Measurements from ENCODE around the gene DNMT3B. TPM values are rescaled to one million over a fixed set of nuclear protein-coding genes. Genes with fewer than 3 reads are reported as not detected.

DNMT3B gene
- total RNA-seq, 4 donors from 2014 or later: 2.2 to 2.7 (median 2.3) TPM

GRCh38 chr20:32848846-32849245 is 86.7 kb downstream of the DNMT3B start:
- Histone ChIP-seq H3K27me3 (no peaks in the 10 kb centered on the region), H3K36me3 (peaks cover 25 to 33% of the 10 kb centered on the region in 2 donors), H3K4me1 (peaks cover 0 to 13% of the 10 kb centered on the region in 2 donors), H3K4me3 (replicated peaks in 1 of 3) (no peak overlapping the region), H3K9me3 (no peaks in the 10 kb centered on the region), H3K27ac (no peak overlapping the region)
- TF ChIP-seq CTCF (IDR thresholded peaks at IDR 0.05) (no peak), POLR2A (IDR thresholded peaks at IDR 0.05) (no peak)
- WGBS, 2 donors: 91 to 95% methylated on average over 6 of the region's 6 CpGs
- intact Hi-C loops (cut with DNase I): no loop called here
- DNase-seq: no peak

- H3K4me3 ChIP-seq (replicated peaks in 1 of 3): no peak overlapping the region
- no peak for TF ChIP-seq POLR2A (IDR thresholded peaks at IDR 0.05)
- no peak for TF ChIP-seq CTCF (IDR thresholded peaks at IDR 0.05)
- peaks cover 0 to 13% of the 10 kb centered on the region in 2 donors for H3K4me1 ChIP-seq
- H3K27me3 ChIP-seq: no peaks in the 10 kb centered on the region
- intact Hi-C loops (cut with DNase I): no loop called here
- no peaks in the 10 kb centered on the region for H3K9me3 ChIP-seq
- WGBS, 2 donors: 96% methylated on average over 6 of the region's 6 CpGs
- no peak overlapping the region for H3K27ac ChIP-seq
- H3K36me3 ChIP-seq: peaks cover 25 to 33% of the 10 kb centered on the region in 2 donors
- DNase-seq: no peak
Observed at GRCh38 chr20:32849577-32849976, 87.4 kb downstream of the DNMT3B start.

- H3K27ac ChIP-seq: peak overlapping the region in 2 of 3 donors; percentile 52 to 53
- 56 to 58% methylated on average over 7 of the region's 7 CpGs for WGBS, 2 donors
- no peak overlapping the region for H3K4me3 ChIP-seq (replicated peaks in 1 of 3)
- H3K36me3 ChIP-seq: peaks cover 0 to 4% of the 10 kb centered on the region in 2 donors
- peaks cover 22 to 30% of the 10 kb centered on the region in 2 donors for H3K4me1 ChIP-seq
- intact Hi-C loops (cut with DNase I): no loop called here
- peak; percentile 30 to 50 for DNase-seq
- H3K27me3 ChIP-seq: no peaks in the 10 kb centered on the region
- no peaks in the 10 kb centered on the region for H3K9me3 ChIP-seq
- TF ChIP-seq CTCF (IDR thresholded peaks at IDR 0.05) (no peak), POLR2A (IDR thresholded peaks at IDR 0.05) (no peak)
Observed at GRCh38 chr20:32855387-32855786, 93.2 kb downstream of the DNMT3B start.

- intact Hi-C loops (cut with DNase I): no loop called here
- TF ChIP-seq CTCF (IDR thresholded peaks at IDR 0.05) (no peak), POLR2A (IDR thresholded peaks at IDR 0.05) (no peak)
- peaks cover 9 to 30% of the 10 kb centered on the region in 2 donors for H3K4me1 ChIP-seq
- H3K27me3 ChIP-seq: no peaks in the 10 kb centered on the region
- no peak overlapping the region for H3K27ac ChIP-seq
- DNase-seq: no peak
- no peak overlapping the region for H3K4me3 ChIP-seq (replicated peaks in 1 of 3)
- 57 to 58% methylated on average over 2 of the region's 2 CpGs for WGBS, 2 donors
- no peaks in the 10 kb centered on the region for H3K9me3 ChIP-seq
- no peaks in the 10 kb centered on the region for H3K36me3 ChIP-seq
Observed at GRCh38 chr20:32858189-32858588, 96.0 kb downstream of the DNMT3B start.

Other genes starting within 250 kb of the DNMT3B start
- 10 to 100 TPM; 18.5 to 29.9 (median 24.8) TPM for gene NOL4L, start 177.1 kb upstream of the DNMT3B start, total RNA-seq
- under 1 TPM in 2 of 4 donors, not detected in 2; 0.13 to 0.67 TPM for gene C20orf203, start 88.4 kb upstream of the DNMT3B start, total RNA-seq
- 10 to 100 TPM; 30.2 to 55.8 (median 42.6) TPM for gene COMMD7, start 18.9 kb upstream of the DNMT3B start, total RNA-seq
- 100 to 1,000 TPM in 3 of 4 donors, 10 to 100 TPM in 1; 98.9 to 143 (median 110) TPM for gene MAPRE1, start 57.6 kb downstream of the DNMT3B start, total RNA-seq
- gene EFCAB8, start 96.5 kb downstream of the DNMT3B start, total RNA-seq: 1 to 10 TPM in 1 of 4 donors, under 1 TPM in 1, not detected in 2; 0.27 to 2.3 TPM
- not detected for gene SUN5, start 242.0 kb downstream of the DNMT3B start, total RNA-seq
- not detected for gene BPIFB2, start 245.3 kb downstream of the DNMT3B start, total RNA-seq

Data from thyroid gland (tissue), 4 donors.